Measurements from ENCODE around the gene PBRM1. TPM values are rescaled to one million over a fixed set of nuclear protein-coding genes. Genes with fewer than 3 reads are reported as not detected.
A peak's percentile ranks its signal among the peaks of the same experiment; 100 is the strongest.
"Not testable (repeated sequence)": the region's sequence is repeated elsewhere in the genome, so short reads cannot be mapped to it uniquely, and the experiment has no call there.

Gene PBRM1
- total and polyA plus RNA-seq, 2 donors (not counting 3 experiments of a cell fraction or from before 2014, with no cell fraction given) = 26.7 to 87.1 TPM

GRCh38 chr3:52526671-52527038 is 159.1 kb downstream of the PBRM1 start:
- H3K9me3 ChIP-seq (replicated peaks; ENCODE audit: control insufficient read depth, insufficient read depth, low read length); H2AFZ ChIP-seq (ENCODE audit: low read depth, low read length); H3K4me2 ChIP-seq (ENCODE audit: insufficient read depth, low read length); H3K4me3 ChIP-seq (replicated peaks in 1 of 3; ENCODE audit: insufficient read depth in 1 of 3, low read depth in 1 of 3, low read length in 3 of 3); dilution Hi-C loops (cut with MboI; ENCODE audit: extremely low pct_ligation_motif_present, low sequenced_read_pairs); H3K27ac ChIP-seq (ENCODE audit: insufficient read depth, low read depth, low read length); H4K20me1 ChIP-seq (replicated peaks; ENCODE audit: control insufficient read depth, extremely low read depth, insufficient read depth, low read length); DNase-seq (ENCODE audit: low read depth, low spot score); H3K9ac ChIP-seq (replicated peaks; ENCODE audit: extremely low read depth, insufficient read depth, low read length); H3K9me1 ChIP-seq (replicated peaks; ENCODE audit: control insufficient read depth, extremely low read depth, insufficient read depth, low read length); BruUV-seq (replicated peaks); FAIRE-seq; H3K27me3 ChIP-seq (ENCODE audit: control insufficient read depth in 2 of 2, insufficient read depth in 2 of 2, low read length in 2 of 2): not testable (repeated sequence)
- Histone ChIP-seq H3K36me3 (ENCODE audit: control insufficient read depth in 2 of 2, extremely low read depth in 1 of 2, insufficient read depth in 2 of 2, low read length in 2 of 2) (peaks cover 18 to 56% of the 10 kb centered on the region in 2 experiments), H3K4me1 (ENCODE audit: control insufficient read depth, extremely low read depth, insufficient read depth, low read length) (peaks cover 27% of the 10 kb centered on the region), H3K79me2 (ENCODE audit: control insufficient read depth, insufficient read depth, low read length) (peaks cover 23% of the 10 kb centered on the region)
- intact Hi-C loops (cut with micrococcal nuclease) = loop anchor here (1.0 kb wide), 1 partner anchor 35 kb away; no protein-coding TSS in a partner anchor
- ChIA-PET CTCF (interaction anchor here (1.1 to 1.5 kb wide), 3 partner anchors 9 to 56 kb away, joined by 3 to 6 read pairs (median 5); partner anchors contain the start of gene UQCC5), POLR2A (interaction anchor here (1.4 kb wide), 1 partner anchor 18 kb away, joined by 3 read pairs; no protein-coding TSS in a partner anchor)
- peak; percentile 33 for TF ChIP-seq POLR2AphosphoS5 (IDR thresholded peaks at IDR 0.05; ENCODE audit: insufficient read depth, low read depth, low read length)

- no peaks in the 10 kb centered on the region for H3K9me3 ChIP-seq (replicated peaks; ENCODE audit: control insufficient read depth, insufficient read depth, low read length)
- ChIA-PET POLR2A (interaction anchor here (1.4 kb wide), 1 partner anchor 17 kb away, joined by 3 read pairs; no protein-coding TSS in a partner anchor), CTCF (interaction anchor here (1.1 to 1.5 kb wide), 5 partner anchors 10 to 55 kb away, joined by 3 to 6 read pairs (median 3); partner anchors contain the start of gene UQCC5)
- H3K9ac ChIP-seq (replicated peaks; ENCODE audit: extremely low read depth, insufficient read depth, low read length) = no peak overlapping the region
- H3K79me2 ChIP-seq (ENCODE audit: control insufficient read depth, insufficient read depth, low read length) = peaks cover 16% of the 10 kb centered on the region
- H3K4me3 ChIP-seq (replicated peaks in 1 of 3; ENCODE audit: insufficient read depth in 1 of 3, low read depth in 1 of 3, low read length in 3 of 3) = no peak overlapping the region
- H3K4me1 ChIP-seq (ENCODE audit: control insufficient read depth, extremely low read depth, insufficient read depth, low read length) = peaks cover 19% of the 10 kb centered on the region
- H3K27me3 ChIP-seq (ENCODE audit: control insufficient read depth in 2 of 2, insufficient read depth in 2 of 2, low read length in 2 of 2) = no peaks in the 10 kb centered on the region
- H2AFZ ChIP-seq (ENCODE audit: low read depth, low read length) = no peak overlapping the region
- dilution Hi-C loops (cut with MboI; ENCODE audit: extremely low pct_ligation_motif_present, low sequenced_read_pairs) = no loop called here
- TF ChIP-seq POLR2A (IDR thresholded peaks at IDR 0.05; ENCODE audit: low read depth, low read length) (peak; percentile 68), MYC (IDR thresholded peaks at IDR 0.05; ENCODE audit: low read depth, low read length) (no peak), POLR2AphosphoS5 (IDR thresholded peaks at IDR 0.05; ENCODE audit: insufficient read depth, low read depth, low read length) (peak; percentile 8), GATA2 (IDR thresholded peaks at IDR 0.05; ENCODE audit: insufficient read depth, insufficient read length, low read depth, low read length) (no peak), FOS (IDR thresholded peaks at IDR 0.05; ENCODE audit: borderline replicate concordance, insufficient read depth, low read length) (no peak), JUN (IDR thresholded peaks at IDR 0.05; ENCODE audit: borderline replicate concordance, insufficient read depth, insufficient read length, low read depth) (no peak)
- no peak overlapping the region for H3K4me2 ChIP-seq (ENCODE audit: insufficient read depth, low read length)
- BruUV-seq (replicated peaks) = no TSS peak
- no peaks in the 10 kb centered on the region for H3K9me1 ChIP-seq (replicated peaks; ENCODE audit: control insufficient read depth, extremely low read depth, insufficient read depth, low read length)
- no peaks in the 10 kb centered on the region for H4K20me1 ChIP-seq (replicated peaks; ENCODE audit: control insufficient read depth, extremely low read depth, insufficient read depth, low read length)
- intact Hi-C loops (cut with micrococcal nuclease) = loop anchor here (1.0 kb wide), 1 partner anchor 35 kb away; no protein-coding TSS in a partner anchor
- DNase-seq (ENCODE audit: low read depth, low spot score) (no peak), FAIRE-seq (peak; percentile 55)
- H3K27ac ChIP-seq (ENCODE audit: insufficient read depth, low read depth, low read length) = no peak overlapping the region
- H3K36me3 ChIP-seq (ENCODE audit: control insufficient read depth in 2 of 2, extremely low read depth in 1 of 2, insufficient read depth in 2 of 2, low read length in 2 of 2) = peaks cover 19 to 62% of the 10 kb centered on the region in 2 experiments
Observed at GRCh38 chr3:52525680-52526561, 159.8 kb downstream of the PBRM1 start.
